SK-N-SH treated with all-trans-retinoic acid at 6 μM for 48 hours (cell line): ENCODE measurements around the gene ANK2.

Experiments
- ATAC-seq: fragments of 200-7000 bp; cut with Tn5 transposase; 3 replicates; pipeline ENCODE4 v1.9.1; 2020; ENCODE audit warnings: mild to moderate bottlenecking, moderate library complexity
- ARNTL ChIP-seq: fragments of 450-650 bp; formaldehyde crosslinking; IDR thresholded peaks from 2 replicates; pipeline ENCODE4 v1.5.0; 2020; ENCODE audit warnings: low read depth, mild to moderate bottlenecking, moderate library complexity, borderline replicate concordance
- BACH2 ChIP-seq: fragments of 250-450 bp; sonication (Bioruptor Pico); IDR thresholded peaks from 2 replicates; pipeline ENCODE4 v1.9.0; 2021; ENCODE audit warnings: mild to moderate bottlenecking, borderline replicate concordance
- CREB5 ChIP-seq: fragments of 250-450 bp; sonication (Bioruptor Pico); IDR thresholded peaks from 2 replicates; pipeline ENCODE4 v1.5.1; 2020; ENCODE audit warnings: low read depth, mild to moderate bottlenecking, moderate library complexity
- CSDC2 ChIP-seq: fragments of 250-450 bp; sonication (Bioruptor Pico); IDR thresholded peaks from 2 replicates; pipeline ENCODE4 v1.5.0; 2020; ENCODE audit warnings: mild to moderate bottlenecking, moderate library complexity
- CSRNP3 ChIP-seq: fragments of 250-450 bp; sonication (Bioruptor Pico); IDR thresholded peaks from 2 replicates; pipeline ENCODE4 v1.5.1; 2021; ENCODE audit warnings: mild to moderate bottlenecking, moderate library complexity
- ESRRG ChIP-seq: fragments of 250-450 bp; sonication (Bioruptor Pico); IDR thresholded peaks from 2 replicates; pipeline ENCODE4 v1.6.1; 2021; ENCODE audit warnings: mild to moderate bottlenecking
- GLIS3 ChIP-seq: fragments of 250-450 bp; sonication (Bioruptor Pico); IDR thresholded peaks from 2 replicates; pipeline ENCODE4 v1.5.0; 2020; ENCODE audit warnings: mild to moderate bottlenecking, moderate library complexity
- ISL1 ChIP-seq: fragments of 250-450 bp; sonication (Bioruptor Pico); IDR thresholded peaks from 2 replicates; pipeline ENCODE4 v2.1.2; 2022; ENCODE audit warnings: mild to moderate bottlenecking, moderate library complexity
- OSR1 ChIP-seq: fragments of 250-450 bp; sonication (Bioruptor Pico); IDR thresholded peaks from 2 replicates; pipeline ENCODE4 v1.8.0; 2022; ENCODE audit warnings: moderate library complexity, mild to moderate bottlenecking, inconsistent platforms
- PATZ1 ChIP-seq: fragments of 250-450 bp; sonication (Bioruptor Pico); IDR thresholded peaks from 2 replicates; pipeline ENCODE4 v1.8.0; 2020; ENCODE audit warnings: mild to moderate bottlenecking, moderate library complexity, borderline replicate concordance
- PPARA ChIP-seq: fragments of 250-450 bp; sonication (Bioruptor Pico); IDR thresholded peaks from 2 replicates; pipeline ENCODE4 v1.5.0; 2020; ENCODE audit warnings: mild to moderate bottlenecking, borderline replicate concordance
- RARB ChIP-seq: fragments of 250-450 bp; sonication (Bioruptor Pico); IDR thresholded peaks from 2 replicates; pipeline ENCODE4 v1.8.0; 2021; ENCODE audit warnings: mild to moderate bottlenecking, moderate library complexity
- TCF4 ChIP-seq: fragments of 250-450 bp; sonication (Bioruptor Pico); IDR thresholded peaks from 2 replicates; pipeline ENCODE4 v1.8.0; 2021; ENCODE audit warnings: mild to moderate bottlenecking, moderate library complexity, borderline replicate concordance
- TOX ChIP-seq: fragments of 250-450 bp; sonication (Bioruptor Pico); IDR thresholded peaks from 2 replicates; pipeline ENCODE4 v1.8.0; 2021; ENCODE audit warnings: mild to moderate bottlenecking, moderate library complexity, borderline replicate concordance
- ZC3H10 ChIP-seq: fragments of 250-450 bp; sonication (Bioruptor Pico); IDR thresholded peaks from 2 replicates; pipeline ENCODE4 v1.5.1; 2021; ENCODE audit warnings: mild to moderate bottlenecking, moderate library complexity
- ZFP3 ChIP-seq: fragments of 250-450 bp; sonication (Bioruptor Pico); IDR thresholded peaks from 2 replicates; pipeline ENCODE4 v1.5.0; 2020; ENCODE audit warnings: mild to moderate bottlenecking, moderate library complexity
- ZFP30 ChIP-seq: fragments of 450-650 bp; formaldehyde crosslinking; IDR thresholded peaks from 2 replicates; pipeline ENCODE4 v1.5.0; 2022; ENCODE audit warnings: mild to moderate bottlenecking, moderate library complexity
- ZNF565 ChIP-seq: fragments of 450-650 bp; formaldehyde crosslinking; conservative IDR thresholded peaks from 2 replicates; pipeline ENCODE4 v1.5.0; 2020; ENCODE audit warnings: low read depth, mild to moderate bottlenecking, moderate library complexity
- ZNF70 ChIP-seq: fragments of 450-650 bp; formaldehyde crosslinking; IDR thresholded peaks from 2 replicates; pipeline ENCODE4 v1.5.0; 2020; ENCODE audit warnings: mild to moderate bottlenecking, moderate library complexity
- ZNF8 ChIP-seq: fragments of 450-650 bp; formaldehyde crosslinking; IDR thresholded peaks from 2 replicates; pipeline ENCODE4 v1.5.0; 2020; ENCODE audit warnings: mild to moderate bottlenecking, moderate library complexity
- TF ChIP-seq, protein P1 (sequence below): fragments of 250-450 bp; sonication (Bioruptor Pico); IDR thresholded peaks from 2 replicates; pipeline ENCODE4 v1.5.0; 2020; ENCODE audit warnings: mild to moderate bottlenecking, moderate library complexity
- TF ChIP-seq, protein P2 (sequence below): fragments of 250-450 bp; sonication (Bioruptor Pico); IDR thresholded peaks from 2 replicates; pipeline ENCODE4 v1.8.0; 2021; ENCODE audit warnings: low read depth, mild to moderate bottlenecking, moderate library complexity, borderline replicate concordance

The ANK2 gene

DNA sequence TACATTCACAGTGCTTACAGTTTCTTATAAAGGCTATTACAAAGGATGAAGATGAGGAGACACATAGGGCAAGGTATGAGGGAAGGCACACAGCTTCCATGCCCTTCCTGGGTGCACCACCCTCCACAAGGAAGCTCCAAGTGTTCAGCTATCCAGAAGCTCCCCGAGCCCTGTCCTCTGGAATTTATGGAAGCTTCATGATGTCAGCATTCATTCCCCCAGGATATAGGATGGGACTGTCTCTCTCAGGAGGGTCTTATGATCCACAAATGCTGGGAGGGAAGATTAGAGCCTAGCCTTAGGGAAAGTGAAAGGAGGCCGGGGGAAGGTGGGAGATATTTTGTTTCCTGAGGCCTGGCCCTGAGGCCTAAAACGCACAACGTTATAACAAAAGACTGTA is 236.0 kb downstream of the ANK2 start (continued):
- TF ChIP-seq CSRNP3 (CRISPR knock-in tag): no peak
- TF ChIP-seq RARB (CRISPR knock-in tag): no peak
- no peak for TF ChIP-seq CSDC2 (CRISPR knock-in tag)
- TF ChIP-seq OSR1 (CRISPR knock-in tag): no peak
- TF ChIP-seq ZNF70 (CRISPR knock-in tag): no peak
- TF ChIP-seq ARNTL: no peak
- no peak for TF ChIP-seq ZFP3
- no peak for TF ChIP-seq ESRRG (CRISPR knock-in tag)
- TF ChIP-seq GLIS3: no peak
- no peak for TF ChIP-seq PPARA (CRISPR knock-in tag)
- no peak for TF ChIP-seq CREB5

- no peak for ATAC-seq
Observed at GRCh38 chr4:113288257-113288656, 238.8 kb downstream of the ANK2 start.

More at GRCh38 chr4:113288257-113288656, 238.8 kb downstream of the ANK2 start:
- TF ChIP-seq ZFP3: no peak
- TF ChIP-seq ZNF8 (CRISPR knock-in tag): no peak
- TF ChIP-seq PPARA (CRISPR knock-in tag): no peak
- TF ChIP-seq TOX (CRISPR knock-in tag): no peak
- TF ChIP-seq ZFP30: no peak
- no peak for TF ChIP-seq CREB5
- no peak for TF ChIP-seq ZNF70 (CRISPR knock-in tag)
- TF ChIP-seq OSR1 (CRISPR knock-in tag): no peak
- no peak for TF ChIP-seq CSDC2 (CRISPR knock-in tag)
- TF ChIP-seq ZNF565 (CRISPR knock-in tag): no peak
- TF ChIP-seq, protein P1, sequence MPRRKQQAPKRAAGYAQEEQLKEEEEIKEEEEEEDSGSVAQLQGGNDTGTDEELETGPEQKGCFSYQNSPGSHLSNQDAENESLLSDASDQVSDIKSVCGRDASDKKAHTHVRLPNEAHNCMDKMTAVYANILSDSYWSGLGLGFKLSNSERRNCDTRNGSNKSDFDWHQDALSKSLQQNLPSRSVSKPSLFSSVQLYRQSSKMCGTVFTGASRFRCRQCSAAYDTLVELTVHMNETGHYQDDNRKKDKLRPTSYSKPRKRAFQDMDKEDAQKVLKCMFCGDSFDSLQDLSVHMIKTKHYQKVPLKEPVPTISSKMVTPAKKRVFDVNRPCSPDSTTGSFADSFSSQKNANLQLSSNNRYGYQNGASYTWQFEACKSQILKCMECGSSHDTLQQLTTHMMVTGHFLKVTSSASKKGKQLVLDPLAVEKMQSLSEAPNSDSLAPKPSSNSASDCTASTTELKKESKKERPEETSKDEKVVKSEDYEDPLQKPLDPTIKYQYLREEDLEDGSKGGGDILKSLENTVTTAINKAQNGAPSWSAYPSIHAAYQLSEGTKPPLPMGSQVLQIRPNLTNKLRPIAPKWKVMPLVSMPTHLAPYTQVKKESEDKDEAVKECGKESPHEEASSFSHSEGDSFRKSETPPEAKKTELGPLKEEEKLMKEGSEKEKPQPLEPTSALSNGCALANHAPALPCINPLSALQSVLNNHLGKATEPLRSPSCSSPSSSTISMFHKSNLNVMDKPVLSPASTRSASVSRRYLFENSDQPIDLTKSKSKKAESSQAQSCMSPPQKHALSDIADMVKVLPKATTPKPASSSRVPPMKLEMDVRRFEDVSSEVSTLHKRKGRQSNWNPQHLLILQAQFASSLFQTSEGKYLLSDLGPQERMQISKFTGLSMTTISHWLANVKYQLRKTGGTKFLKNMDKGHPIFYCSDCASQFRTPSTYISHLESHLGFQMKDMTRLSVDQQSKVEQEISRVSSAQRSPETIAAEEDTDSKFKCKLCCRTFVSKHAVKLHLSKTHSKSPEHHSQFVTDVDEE (CRISPR knock-in tag): no peak
- no peak for TF ChIP-seq TCF4 (CRISPR knock-in tag)
- TF ChIP-seq BACH2 (CRISPR knock-in tag): no peak
- TF ChIP-seq ZC3H10 (CRISPR knock-in tag): no peak
- no peak for TF ChIP-seq CSRNP3 (CRISPR knock-in tag)
- no peak for TF ChIP-seq RARB (CRISPR knock-in tag)
- TF ChIP-seq, protein P2, sequence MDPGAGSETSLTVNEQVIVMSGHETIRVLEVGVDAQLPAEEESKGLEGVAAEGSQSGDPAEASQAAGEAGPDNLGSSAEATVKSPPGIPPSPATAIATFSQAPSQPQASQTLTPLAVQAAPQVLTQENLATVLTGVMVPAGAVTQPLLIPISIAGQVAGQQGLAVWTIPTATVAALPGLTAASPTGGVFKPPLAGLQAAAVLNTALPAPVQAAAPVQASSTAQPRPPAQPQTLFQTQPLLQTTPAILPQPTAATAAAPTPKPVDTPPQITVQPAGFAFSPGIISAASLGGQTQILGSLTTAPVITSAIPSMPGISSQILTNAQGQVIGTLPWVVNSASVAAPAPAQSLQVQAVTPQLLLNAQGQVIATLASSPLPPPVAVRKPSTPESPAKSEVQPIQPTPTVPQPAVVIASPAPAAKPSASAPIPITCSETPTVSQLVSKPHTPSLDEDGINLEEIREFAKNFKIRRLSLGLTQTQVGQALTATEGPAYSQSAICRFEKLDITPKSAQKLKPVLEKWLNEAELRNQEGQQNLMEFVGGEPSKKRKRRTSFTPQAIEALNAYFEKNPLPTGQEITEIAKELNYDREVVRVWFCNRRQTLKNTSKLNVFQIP (CRISPR knock-in tag): no peak
- no peak for TF ChIP-seq ARNTL
- TF ChIP-seq ISL1 (CRISPR knock-in tag): no peak
- no peak for TF ChIP-seq PATZ1
- TF ChIP-seq, all 23 proteins: peak for 0
